K562 (cell line): Measurements from ENCODE around the gene ITGA11. TPM values are rescaled to one million over a fixed set of nuclear protein-coding genes. Genes with fewer than 3 reads are reported as not detected.

Experiments
- ATAC-seq: fragments of 200-7000 bp; cut with Tn5 transposase; 3 replicates; pipeline ENCODE4 v1.9.1; 2020; ENCODE audit warnings: moderate library complexity
- BruUV-seq: library from RNA; stranded (reverse); fragments of 400-500 nt; replicated peaks from 2 replicates; lab custom pipeline; 2021; lab: Mats Ljungman, UMichigan
- CTCF ChIA-PET: fragments of 300-600 bp; formaldehyde crosslinking; extraction: SDS; loops from one replicate; lab custom pipeline; 2021; ENCODE audit warnings: low intra/inter-chr PET ratio; lab: Yijun Ruan, JAX
- POLR2A ChIA-PET: fragments of 300-600, 350-650 bp; sonication (Branson Sonifier 250); formaldehyde crosslinking; extraction: SDS; loops from one replicate; lab custom pipeline; 2021; ENCODE audit warnings: antibody characterized with exemption, inconsistent platforms; lab: Yijun Ruan, JAX
- DNase-seq, 4 experiments: peaks; one replicate each; pipeline versions ENCODE4 v3.0.0 to v3.0.0-alpha.2; 2011 to 2018; ENCODE audit warnings: low spot score in 3 of 4, mixed read lengths in 3 of 4; ENCODE audit errors: extremely low read depth in 1 of 4
- FAIRE-seq: peaks from 2 replicates; lab custom pipeline; 2011; peaks lifted over from hg19 to GRCh38; lab: Jason Lieb, UNC
- H2AFZ ChIP-seq: 2 replicates; pipeline ENCODE4 v1.6.0; 2011; ENCODE audit warnings: low read depth, low read length, control low read depth, inconsistent platforms
- H3K27ac ChIP-seq: fragments of 200-600 bp; 3 replicates; pipeline ENCODE4 v1.8.0; 2011; ENCODE audit warnings: low read depth, mild to moderate bottlenecking, control low read depth, inconsistent platforms, low read length, moderate library complexity, mixed read lengths; ENCODE audit errors: extremely low read depth
- H3K27me3 ChIP-seq, 2 experiments: fragments of 300-600 bp in 1 of 2; 2 replicates in 1 of 2; 3 replicates in 1 of 2; pipeline versions ENCODE4 v1.6.0 to v1.8.0; 2011; ENCODE audit warnings: inconsistent platforms in 2 of 2, low read length in 2 of 2, mild to moderate bottlenecking in 1 of 2, mixed read lengths in 1 of 2, moderate library complexity in 1 of 2; ENCODE audit not compliant: control insufficient read depth in 2 of 2, insufficient read depth in 2 of 2
- H3K36me3 ChIP-seq: fragments of 300-600 bp; 3 replicates; pipeline ENCODE4 v1.8.0; 2011; ENCODE audit warnings: mild to moderate bottlenecking, low read length, inconsistent platforms; ENCODE audit not compliant: control insufficient read depth, insufficient read depth
- H3K4me1 ChIP-seq, 2 experiments: fragments of 200-600 bp in 1 of 2; replicated peaks in 1 of 2; 2 replicates in 1 of 2; 3 replicates in 1 of 2; pipeline versions ENCODE4 v1.5.1 to v1.8.0; 2011; ENCODE audit warnings: inconsistent platforms in 2 of 2, low read length in 2 of 2, mild to moderate bottlenecking in 1 of 2, mixed read lengths in 1 of 2, moderate library complexity in 1 of 2; ENCODE audit not compliant: control insufficient read depth in 2 of 2, insufficient read depth in 2 of 2
- H3K4me2 ChIP-seq: 2 replicates; pipeline ENCODE4 v1.6.1; 2011; ENCODE audit warnings: low read length, control low read depth, inconsistent platforms, mixed read lengths; ENCODE audit not compliant: insufficient read depth
- H3K4me3 ChIP-seq: fragments of 200-600 bp; sonication (generic), shearing (Covaris generic); 2 replicates; pipeline ENCODE4 v1.5.1; 2016; ENCODE audit warnings: control low read depth, inconsistent platforms
- H3K79me2 ChIP-seq: fragments of 200-600 bp; 3 replicates; pipeline ENCODE4 v1.8.0; 2011; ENCODE audit warnings: low read length, inconsistent platforms; ENCODE audit not compliant: control insufficient read depth, insufficient read depth
- H3K9ac ChIP-seq, 2 experiments: 2 replicates each; pipeline versions ENCODE4 v1.6.0 to v1.6.1; 2011; ENCODE audit warnings: low read depth in 2 of 2, low read length in 2 of 2, control low read depth in 1 of 2, inconsistent platforms in 1 of 2, mild to moderate bottlenecking in 1 of 2, mixed read lengths in 1 of 2; ENCODE audit not compliant: insufficient read depth in 1 of 2
- H3K9me1 ChIP-seq: one replicate; pipeline ENCODE4 v1.6.0; 2011; ENCODE audit warnings: inconsistent platforms, mild to moderate bottlenecking, low read length, moderate library complexity; ENCODE audit not compliant: control insufficient read depth, insufficient read depth
- H3K9me3 ChIP-seq: replicated peaks from 2 replicates; pipeline ENCODE4 v1.5.1; 2011; ENCODE audit warnings: low read depth, low read length, inconsistent platforms; ENCODE audit not compliant: control insufficient read depth, insufficient read depth
- H4K20me1 ChIP-seq: replicated peaks from 2 replicates; pipeline ENCODE4 v1.6.1; 2011; ENCODE audit warnings: low read length, inconsistent platforms, mixed read lengths; ENCODE audit not compliant: control insufficient read depth, insufficient read depth
- HMGXB4 ChIP-seq: sonication (generic); formaldehyde crosslinking; IDR thresholded peaks from 2 replicates; pipeline ENCODE4 v1.8.1; 2023; ENCODE audit warnings: mild to moderate bottlenecking, missing genetic modification reagents
- ILK ChIP-seq: fragments of 450-650 bp; IDR thresholded peaks from 2 replicates; pipeline ENCODE4 v1.6.1; 2016; ENCODE audit warnings: missing genetic modification characterization, low read depth, mild to moderate bottlenecking, missing compliant biosample characterization, moderate library complexity, borderline replicate concordance
- PHB2 ChIP-seq: fragments of 450-650 bp; IDR thresholded peaks from 2 replicates; pipeline ENCODE4 v1.6.1; 2017; ENCODE audit warnings: low read depth
- RBM14 ChIP-seq: fragments of 200-400 bp; formaldehyde crosslinking; IDR thresholded peaks from 2 replicates; pipeline ENCODE4 v1.6.1; 2018; ENCODE audit warnings: low read depth, mild to moderate bottlenecking, low read length, moderate library complexity, borderline replicate concordance; ENCODE audit not compliant: insufficient read depth
- RBM15 ChIP-seq: fragments of 200-400 bp; formaldehyde crosslinking; IDR thresholded peaks from 2 replicates; pipeline ENCODE4 v1.6.1; 2018; ENCODE audit warnings: mild to moderate bottlenecking, low read length, moderate library complexity; ENCODE audit not compliant: insufficient read depth
- RFX1 ChIP-seq: fragments of 450-650 bp; IDR thresholded peaks from 2 replicates; pipeline ENCODE4 v1.6.1; 2016; ENCODE audit warnings: mild to moderate bottlenecking, moderate library complexity
- SMC3 ChIP-seq: conservative IDR thresholded peaks from 2 replicates; pipeline ENCODE4 v1.6.1; 2011; ENCODE audit warnings: low read depth, low read length, improper control_type of control experiment; ENCODE audit not compliant: insufficient read depth
- ZNF124 ChIP-seq: sonication (generic); formaldehyde crosslinking; IDR thresholded peaks from 2 replicates; pipeline ENCODE4 v1.8.1; 2022; ENCODE audit warnings: missing genetic modification reagents
- ZNF232 ChIP-seq: sonication (generic); formaldehyde crosslinking; IDR thresholded peaks from 2 replicates; pipeline ENCODE4 v1.8.0; 2022; ENCODE audit warnings: mild to moderate bottlenecking, missing genetic modification reagents
- ZNF512 ChIP-seq: IDR thresholded peaks from 2 replicates; pipeline ENCODE4 v1.6.1; 2016; ENCODE audit warnings: missing genetic modification characterization, missing compliant biosample characterization
- ZNF644 ChIP-seq: fragments of 200-800 bp; sonication (Bioruptor generic); IDR thresholded peaks from 2 replicates; pipeline ENCODE4 v1.6.1; 2016; ENCODE audit warnings: low read depth, missing genetic modification characterization, missing compliant biosample characterization
- WGBS: fragments of 100-300 bp; shearing (Covaris generic); methylation state at CpG from one replicate; pipeline ENCODE4 v1.1.6; 2016; ENCODE audit warnings: low coverage, mixed read lengths; ENCODE audit not compliant: insufficient coverage; ENCODE audit errors: missing lambda C conversion rate; 5-methylcytosine and 5-hydroxymethylcytosine counted together
- in situ Hi-C: fragments of 300-500 bp; cut with MboI; formaldehyde crosslinking; loops from 4 replicates; pipeline ENCODE4 v1.15.0; 2018; ENCODE audit warnings: inconsistent platforms, mixed read lengths
- intact Hi-C: fragments of 100-400 bp; cut with micrococcal nuclease; formaldehyde crosslinking; loops from 2 replicates; pipeline ENCODE4 v1.14.2; 2022
- polyA plus RNA-seq, 8 experiments: library from polyadenylated mRNA; depleted of rRNA in 4 of 8; stranded (reverse) in 5 of 8; unstranded in 3 of 8; fragments of >200 nt; fragmentation: Nextera tagmentation in 2 of 8; fragmentation: Illumina TruSeq in 1 of 8; extraction: Ambion mirVana in 2 of 8; extraction: Trizol in 1 of 8; gene quantifications; 2 replicates each; pipeline versions ENCODE4 v1.2.1 to v1.2.3, GENCODE V29; 2011 to 2014; ENCODE audit warnings: inconsistent platforms in 1 of 8, missing spikeins in 1 of 8
- total RNA-seq, 7 experiments: library from RNA; depleted of rRNA in 6 of 7; stranded (reverse); fragments of >200 nt in 6 of 7; fragmentation: Illumina TruSeq in 2 of 7; extraction: Trizol in 2 of 7; gene quantifications; 2 replicates each; pipeline versions ENCODE4 v1.2.1 to v1.2.3, GENCODE V29; 2011 to 2021; ENCODE audit warnings: low replicate concordance in 1 of 7

The ITGA11 gene
- total and polyA plus RNA-seq, 9 of the 15 experiments (the other 6 are each of a cell fraction or from before 2014, with no cell fraction given) = 0.01 TPM; not detected in 8

GRCh38 chr15:68375191-68375631 is 56.8 kb downstream of the ITGA11 start:
- no peaks in the 10 kb centered on the region for H4K20me1 ChIP-seq
- DNase-seq = no peak
- CTCF ChIA-PET = no interaction called here
- TF ChIP-seq ZNF124 = no peak
- no peak for TF ChIP-seq HMGXB4
- TF ChIP-seq RFX1 = no peak
- no peak for TF ChIP-seq RBM15
- no peak for TF ChIP-seq RBM14
- no peak for TF ChIP-seq ZNF644 (tag)
- no peak for TF ChIP-seq PHB2
- no peak for TF ChIP-seq ILK (tag)
- no peak for TF ChIP-seq ZNF512 (tag)
- TF ChIP-seq ZNF232 (CRISPR knock-in tag) = no peak
- TF ChIP-seq SMC3 = no peak
- TF ChIP-seq, all 486 proteins: peak for 0
- no peak for FAIRE-seq
- no peak overlapping the region for H3K27ac ChIP-seq
- no peaks in the 10 kb centered on the region for H3K9me3 ChIP-seq
- WGBS = 0% methylated on average over 5 of the region's 5 CpGs
- no peak overlapping the region for H3K4me3 ChIP-seq
- H3K27me3 ChIP-seq = peaks cover 8 to 24% of the 10 kb centered on the region in 2 experiments; a peak in 4 of 5 replicates
- BruUV-seq = no TSS peak
- H3K4me1 ChIP-seq = peaks cover 0 to 4% of the 10 kb centered on the region in 2 experiments; a peak in 1 of 5 replicates
- no peak overlapping the region for H2AFZ ChIP-seq
- no peaks in the 10 kb centered on the region for H3K9me1 ChIP-seq
- ATAC-seq = no peak
- H3K9ac ChIP-seq = no peak overlapping the region
- intact Hi-C loops = no loop called here
- H3K36me3 ChIP-seq = no peaks in the 10 kb centered on the region
- in situ Hi-C loops = no loop called here
- no peak overlapping the region for H3K4me2 ChIP-seq
- H3K79me2 ChIP-seq = no peaks in the 10 kb centered on the region
- POLR2A ChIA-PET = interaction anchor here (0.7 kb wide), 2 partner anchors 42 to 98 kb away, joined by 3 read pairs; partner anchors contain the start of gene FEM1B
